NCI-H2081 treated with DMSO at 0.1 percent for 48 hours (cell line): ENCODE data around the gene SPACDR.
"Not testable (repeated sequence)": the region's sequence is repeated elsewhere in the genome, so short reads cannot be mapped to it uniquely, and the experiment has no call there.

Source experiments
- DNase-seq: peaks from one replicate; lab custom pipeline; 2025; lab: John Stamatoyannopoulos, UW

The SPACDR gene

GRCh38 chr7:100465702-100466311, 1.7 kb upstream of the SPACDR start:
- DNase-seq = no peak

DNA sequence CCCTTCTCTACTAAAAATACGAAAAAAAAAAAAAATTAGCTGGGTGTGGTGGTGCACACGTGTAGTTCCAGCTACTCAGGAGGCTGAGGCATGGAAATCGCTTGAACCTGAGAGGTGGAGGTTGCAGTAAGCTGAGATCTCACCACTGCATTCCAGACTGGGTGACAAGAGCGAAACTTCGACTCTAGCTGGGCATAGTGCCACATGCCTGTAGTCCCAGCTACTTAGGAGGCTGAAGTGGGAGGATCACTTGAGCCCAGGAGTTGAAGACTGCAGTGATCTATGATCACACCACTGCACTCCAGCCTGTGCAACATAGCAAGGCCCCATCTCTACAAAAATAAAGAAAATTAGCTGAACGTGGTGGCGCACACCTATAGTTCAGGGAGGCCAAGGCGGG, 1.2 kb upstream of the SPACDR start:
- DNase-seq = no peak

GRCh38 chr7:100464791-100465190, 731 bp upstream of the SPACDR start:
- DNase-seq = no peak

GRCh38 chr7:100457033-100457432, 7.0 kb downstream of the SPACDR start:
- no peak for DNase-seq

GRCh38 chr7:100456562-100456961, 7.5 kb downstream of the SPACDR start:
- DNase-seq = no peak

DNA sequence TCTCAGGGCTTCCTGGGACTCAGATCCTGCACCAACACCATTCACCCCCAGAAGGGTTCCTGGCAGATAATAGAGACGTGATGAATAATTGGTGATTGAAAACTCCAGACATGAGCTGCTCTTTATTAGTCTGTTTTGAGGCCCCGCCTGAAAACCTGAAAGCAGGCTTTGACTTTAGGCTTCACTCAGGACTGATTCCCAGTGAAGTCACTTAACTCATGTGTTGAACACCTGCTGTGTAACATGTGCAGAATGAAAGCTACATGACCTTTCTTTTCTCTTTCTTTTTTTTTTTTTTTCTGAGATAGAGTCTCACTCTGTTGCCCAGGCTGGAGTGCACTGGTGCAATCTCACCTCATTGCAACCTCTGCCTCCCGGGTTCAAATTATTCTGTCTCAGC, 8.9 kb downstream of the SPACDR start:
- no peak for DNase-seq

GRCh38 chr7:100453854-100454253, 10.2 kb downstream of the SPACDR start:
- DNase-seq = not testable (repeated sequence)

DNA sequence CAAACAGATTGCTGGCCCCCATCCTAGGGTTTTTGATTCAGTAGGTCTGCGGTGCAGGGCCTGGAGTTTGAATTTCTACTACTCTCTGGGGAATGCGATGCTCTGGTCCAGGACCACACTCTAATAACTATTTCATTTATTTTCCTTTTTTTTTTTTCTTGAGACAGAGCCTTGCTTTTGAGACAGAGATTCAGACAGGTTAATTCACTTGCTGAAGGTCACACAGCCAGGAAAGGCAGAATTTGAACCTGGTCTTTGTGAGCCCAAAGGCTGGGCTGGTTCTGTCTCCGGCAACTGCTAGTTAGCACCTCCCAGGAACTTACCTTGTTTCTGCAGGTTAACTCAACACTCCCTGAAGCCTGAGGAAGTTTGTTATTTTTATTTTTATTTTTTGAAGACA, 11.5 kb downstream of the SPACDR start:
- no peak for DNase-seq

GRCh38 chr7:100449190-100449795, 14.8 kb downstream of the SPACDR start:
- DNase-seq = no peak

DNA sequence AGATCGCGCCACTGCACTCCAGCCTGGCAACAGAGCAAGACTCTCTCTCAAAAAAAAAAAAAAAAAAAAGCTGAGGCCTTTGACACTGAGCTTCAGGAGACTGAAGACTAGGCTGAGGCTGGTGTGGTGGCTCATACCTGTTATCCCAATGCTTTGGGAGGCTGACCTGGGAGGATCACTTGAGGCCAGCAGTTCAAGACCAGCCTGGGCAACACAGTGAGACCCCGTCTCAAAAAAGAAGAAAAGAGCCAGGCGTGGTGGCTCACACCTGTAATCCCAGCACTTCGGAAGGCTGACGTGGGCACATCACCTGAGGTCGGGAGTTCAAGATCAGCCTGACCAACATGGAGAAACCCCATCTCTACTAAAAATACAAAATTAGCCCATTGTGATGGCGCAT, 16.7 kb downstream of the SPACDR start:
- not testable (repeated sequence) for DNase-seq

- DNase-seq = no peak
Observed at GRCh38 chr7:100446040-100446439, 18.0 kb downstream of the SPACDR start.

GRCh38 chr7:100444311-100445278, 19.5 kb downstream of the SPACDR start:
- DNase-seq = no peak

DNA sequence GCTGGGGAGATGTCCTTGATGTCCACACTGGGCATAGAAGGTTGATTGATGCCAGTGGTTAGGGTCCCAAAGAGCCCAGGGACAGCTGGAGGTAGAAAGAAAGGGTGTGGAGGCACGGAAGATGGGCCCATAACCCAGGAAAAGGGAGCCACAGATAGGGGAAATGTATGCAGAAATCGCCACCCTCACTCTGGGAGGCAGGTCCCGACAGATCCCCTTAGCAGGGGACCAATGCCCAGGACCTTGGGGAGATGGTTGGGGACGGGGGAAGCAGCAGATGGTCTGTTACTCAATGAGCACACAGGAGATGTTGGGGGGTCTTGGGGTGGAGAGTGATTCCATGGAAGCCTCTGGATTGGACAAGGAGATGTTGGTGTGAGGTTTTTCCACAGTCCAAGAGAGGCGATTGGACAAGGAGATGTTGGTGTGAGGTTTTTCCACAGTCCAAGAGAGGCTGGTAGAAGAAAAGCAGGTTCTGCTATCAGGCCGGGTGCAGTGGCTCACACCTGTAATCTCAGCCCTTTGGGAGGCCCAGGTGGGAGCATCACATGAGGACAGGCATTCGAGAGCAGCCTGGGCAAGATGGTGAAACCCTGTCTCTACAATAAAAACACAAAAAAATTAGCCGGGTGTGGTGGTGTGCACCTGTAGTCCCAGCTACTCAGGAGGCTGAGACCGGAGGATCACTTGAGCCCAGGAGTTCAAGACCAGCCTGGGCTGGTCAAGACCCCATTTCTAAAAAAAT, 20.8 kb downstream of the SPACDR start:
- no peak for DNase-seq

DNA sequence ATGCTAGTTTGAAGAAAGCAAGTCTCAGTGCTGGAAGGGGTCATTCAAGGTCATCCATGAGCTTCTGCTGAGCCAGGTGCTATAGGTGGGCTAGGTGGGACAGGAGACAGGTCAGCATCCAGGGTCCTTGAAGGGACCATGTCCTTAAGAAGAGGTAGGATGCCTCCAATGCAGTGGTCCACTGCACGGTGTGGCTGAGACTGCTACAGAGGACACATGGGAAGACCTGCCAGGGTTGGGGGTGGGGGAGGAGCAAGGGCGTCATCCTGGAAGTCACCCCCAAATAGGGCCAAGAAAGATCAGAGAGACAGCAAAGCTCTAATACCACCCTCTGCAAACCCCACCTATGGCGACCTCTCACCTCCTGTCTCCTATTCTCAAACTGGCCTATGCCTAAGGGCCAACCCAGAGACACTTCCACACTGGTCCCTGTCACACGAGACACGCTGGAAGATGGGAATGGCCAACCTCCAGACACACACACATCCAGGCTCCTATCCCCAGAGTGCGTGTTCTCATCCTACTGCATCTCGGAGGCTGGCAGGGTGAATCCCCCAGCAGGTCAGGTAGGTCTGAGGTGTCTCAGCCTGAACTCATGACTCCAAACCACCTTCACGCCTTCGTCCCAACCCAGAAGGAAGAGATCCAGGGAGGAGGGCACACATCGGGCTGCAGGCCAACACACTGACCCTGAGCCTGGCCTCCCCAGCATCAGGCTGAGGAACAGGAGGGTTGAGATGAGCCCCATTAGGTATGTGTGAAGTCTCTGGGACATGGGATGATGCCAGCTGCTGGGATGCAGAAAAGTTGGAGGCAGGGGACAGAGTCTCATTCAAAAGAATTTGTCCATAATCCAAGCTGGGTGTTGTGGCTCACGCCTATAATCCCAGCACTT, 22.2 kb downstream of the SPACDR start:
- no peak for DNase-seq

GRCh38 chr7:100439244-100439643, 24.8 kb downstream of the SPACDR start:
- not testable (repeated sequence) for DNase-seq

DNA sequence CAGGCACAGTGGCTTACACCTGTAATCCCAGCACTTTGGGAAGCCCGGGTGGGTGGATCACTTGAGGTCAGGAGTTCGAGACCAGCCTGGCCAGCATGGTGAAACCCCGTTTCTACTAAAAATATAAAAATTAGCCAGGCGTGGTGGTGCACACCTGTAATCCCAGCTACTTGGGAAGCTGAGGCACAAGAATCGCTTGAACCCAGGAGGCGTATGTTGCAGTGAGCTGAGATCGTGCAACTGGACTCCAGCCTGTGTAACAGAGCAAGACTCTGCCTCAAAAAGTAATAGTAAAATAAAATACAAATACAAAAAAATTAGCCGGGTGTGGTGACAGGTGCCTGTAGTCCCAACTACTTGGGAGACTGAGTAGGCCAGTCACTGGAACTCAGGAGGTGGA, 25.3 kb downstream of the SPACDR start:
- not testable (repeated sequence) for DNase-seq

- no peak for DNase-seq
Observed at GRCh38 chr7:100438172-100438571, 25.9 kb downstream of the SPACDR start.

- DNase-seq = no peak
Observed at GRCh38 chr7:100437150-100438100, 26.6 kb downstream of the SPACDR start.

DNA sequence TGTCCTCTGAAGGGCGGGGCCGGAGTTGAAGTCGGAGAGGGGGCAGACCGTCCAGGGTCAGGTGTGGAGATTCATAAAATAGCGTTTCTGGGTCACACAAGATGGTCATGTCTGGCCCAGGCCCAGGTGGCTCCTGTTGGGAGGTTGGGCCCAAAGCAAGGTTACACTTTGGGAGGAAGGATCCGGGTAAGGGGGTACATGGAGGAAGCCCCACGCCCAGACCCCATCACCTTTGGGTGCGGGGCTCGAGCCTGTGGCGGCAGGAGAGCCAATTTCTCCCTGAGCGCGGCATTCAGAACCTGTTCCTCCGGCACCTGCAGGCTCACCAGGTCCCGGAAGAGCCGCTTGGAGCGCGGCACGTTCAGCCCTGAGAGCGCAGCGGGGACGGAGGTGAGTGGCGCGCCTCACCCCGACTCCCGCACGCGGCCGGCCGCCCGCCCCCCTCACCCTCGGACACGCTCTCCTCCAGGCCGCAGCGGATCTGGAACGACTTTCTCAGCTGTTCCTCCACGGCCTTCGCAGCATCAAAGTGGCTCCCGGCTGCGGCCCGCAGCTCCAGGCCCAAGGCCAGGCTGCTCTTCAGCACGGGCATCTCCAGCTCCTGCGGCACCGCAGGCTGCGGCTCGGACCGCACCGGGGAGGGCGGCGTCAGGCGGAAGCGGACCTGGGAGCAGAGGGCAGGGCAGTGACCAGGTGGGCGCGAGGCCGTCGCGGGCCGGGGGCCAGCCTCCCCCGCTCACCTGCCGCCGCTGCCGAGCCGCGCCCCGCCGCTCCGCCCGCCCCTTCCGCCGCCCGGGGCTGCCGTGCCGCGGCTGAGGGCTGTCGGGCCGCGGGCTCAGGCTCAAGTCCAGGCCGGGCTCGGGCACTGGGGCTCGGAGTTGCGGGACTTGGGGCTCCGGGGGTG, 28.4 kb downstream of the SPACDR start:
- DNase-seq = no peak
